ENCODE results near the gene DTNB. TPM values are rescaled to one million over a fixed set of nuclear protein-coding genes. Genes with fewer than 3 reads are reported as not detected.

Gene DTNB
- total and polyA plus RNA-seq, 2 experiments from 2014 or later = 10.3 to 13.9 TPM

- Histone ChIP-seq H3K27ac (no peak overlapping the region), H4K20me1 (ENCODE audit: insufficient read depth, poor library complexity, severe bottlenecking) (no peaks in the 10 kb centered on the region), H3K36me3 (replicated peaks; ENCODE audit: insufficient read depth, low read depth) (no peaks in the 10 kb centered on the region), H3K9me2 (replicated peaks; ENCODE audit: insufficient read depth) (no peaks in the 10 kb centered on the region), H3K4me2 (no peak overlapping the region), H3K9me3 (ENCODE audit: low read depth) (no peaks in the 10 kb centered on the region), H3K4me3 (no peak overlapping the region), H3K4me1 (ENCODE audit: insufficient read depth) (peaks cover 19% of the 10 kb centered on the region), H3K79me2 (no peaks in the 10 kb centered on the region), H2AFZ (no peak overlapping the region), H3K27me3 (no peaks in the 10 kb centered on the region)
- no peak for TF ChIP-seq EZH2phosphoT487 (IDR thresholded peaks at IDR 0.05; ENCODE audit: low read depth, severe bottlenecking, unreplicated experiment)
- no peak for TF ChIP-seq EZH2 (IDR thresholded peaks at IDR 0.05; ENCODE audit: borderline replicate concordance)
- no peak for TF ChIP-seq CTCF (IDR thresholded peaks at IDR 0.05; ENCODE audit: poor library complexity)
- 99% methylated on average over 5 of the region's 5 CpGs for WGBS (ENCODE audit: low lambda C conversion rate, missing lambda C conversion rate)
- no peak for DNase-seq (ENCODE audit: low spot score)
Measured at GRCh38 chr2:25374827-25375226, 298.6 kb downstream of the DTNB start.

GRCh38 chr2:25374411-25374810, 299.0 kb downstream of the DTNB start:
- Histone ChIP-seq H3K4me3 (no peak overlapping the region), H3K9me2 (replicated peaks; ENCODE audit: insufficient read depth) (no peaks in the 10 kb centered on the region), H3K4me2 (no peak overlapping the region), H4K20me1 (ENCODE audit: insufficient read depth, poor library complexity, severe bottlenecking) (no peaks in the 10 kb centered on the region), H3K79me2 (no peaks in the 10 kb centered on the region), H2AFZ (no peak overlapping the region), H3K4me1 (ENCODE audit: insufficient read depth) (peaks cover 23% of the 10 kb centered on the region), H3K27ac (no peak overlapping the region), H3K9me3 (ENCODE audit: low read depth) (no peaks in the 10 kb centered on the region), H3K27me3 (no peaks in the 10 kb centered on the region), H3K36me3 (replicated peaks; ENCODE audit: insufficient read depth, low read depth) (no peaks in the 10 kb centered on the region)
- DNase-seq (ENCODE audit: low spot score) = no peak
- WGBS (ENCODE audit: low lambda C conversion rate, missing lambda C conversion rate) = over 99% methylated on average over 4 of the region's 4 CpGs
- TF ChIP-seq CTCF (IDR thresholded peaks at IDR 0.05; ENCODE audit: poor library complexity) (no peak), EZH2phosphoT487 (IDR thresholded peaks at IDR 0.05; ENCODE audit: low read depth, severe bottlenecking, unreplicated experiment) (no peak), EZH2 (IDR thresholded peaks at IDR 0.05; ENCODE audit: borderline replicate concordance) (no peak)

GRCh38 chr2:25373269-25373981, 300.0 kb downstream of the DTNB start:
- 92% methylated on average over 20 of the region's 20 CpGs for WGBS (ENCODE audit: low lambda C conversion rate, missing lambda C conversion rate)
- H3K27me3 ChIP-seq = no peaks in the 10 kb centered on the region
- no peaks in the 10 kb centered on the region for H3K9me3 ChIP-seq (ENCODE audit: low read depth)
- H3K27ac ChIP-seq = peak overlapping the region; percentile 92
- H3K36me3 ChIP-seq (replicated peaks; ENCODE audit: insufficient read depth, low read depth) = no peaks in the 10 kb centered on the region
- H3K9me2 ChIP-seq (replicated peaks; ENCODE audit: insufficient read depth) = no peaks in the 10 kb centered on the region
- peaks cover 29% of the 10 kb centered on the region for H3K4me1 ChIP-seq (ENCODE audit: insufficient read depth)
- no peaks in the 10 kb centered on the region for H4K20me1 ChIP-seq (ENCODE audit: insufficient read depth, poor library complexity, severe bottlenecking)
- no peak for DNase-seq (ENCODE audit: low spot score)
- H2AFZ ChIP-seq = no peak overlapping the region
- H3K79me2 ChIP-seq = no peaks in the 10 kb centered on the region
- H3K4me3 ChIP-seq = no peak overlapping the region
- H3K4me2 ChIP-seq = no peak overlapping the region
- no peak for TF ChIP-seq EZH2 (IDR thresholded peaks at IDR 0.05; ENCODE audit: borderline replicate concordance)
- TF ChIP-seq CTCF (IDR thresholded peaks at IDR 0.05; ENCODE audit: poor library complexity) = no peak
- no peak for TF ChIP-seq EZH2phosphoT487 (IDR thresholded peaks at IDR 0.05; ENCODE audit: low read depth, severe bottlenecking, unreplicated experiment)
